Thyroid gland (tissue), 4 donors: Measurements from ENCODE around the gene ABCC5.

Source experiments
- POLR2A ChIP-seq, 2 donors: fragments of 450-650 bp; IDR thresholded peaks; one replicate each; pipeline ENCODE4 v1.6.1; 2017; ENCODE audit warnings: antibody characterized with exemption in 2 of 2, mild to moderate bottlenecking in 2 of 2, moderate library complexity in 1 of 2
- TF ChIP-seq, protein P1 (sequence below), 6 experiments: fragments of 200-600 bp in 3 of 6; fragments of 450-650 bp in 3 of 6; sonication (generic) in 3 of 6; IDR thresholded peaks; one replicate each; pipeline ENCODE4 v1.5.1; 2016 to 2019; ENCODE audit warnings: antibody characterized with exemption in 6 of 6, mild to moderate bottlenecking in 2 of 6, inconsistent platforms in 1 of 6, moderate library complexity in 1 of 6

DNA sequence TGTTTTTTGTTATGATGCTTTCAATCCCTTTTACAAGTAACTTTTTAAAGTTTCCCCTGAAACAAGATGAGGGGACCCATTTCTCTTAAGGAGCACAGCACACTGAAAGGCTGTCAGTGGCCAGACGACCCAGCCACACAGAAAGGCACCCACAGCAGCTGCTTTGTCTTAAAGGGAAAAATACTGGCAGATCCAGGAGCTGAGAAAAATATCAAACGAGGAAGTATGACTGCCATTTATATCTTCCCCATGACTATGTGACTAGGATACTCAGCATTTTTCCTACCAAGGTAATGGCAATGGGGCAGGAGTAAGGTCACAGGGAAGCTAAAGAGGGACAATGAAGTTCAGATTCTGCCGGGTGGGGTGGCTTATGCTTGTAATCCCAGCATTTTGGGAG lies 15.9 kb downstream of the ABCC5 start:
- TF ChIP-seq, protein P1, sequence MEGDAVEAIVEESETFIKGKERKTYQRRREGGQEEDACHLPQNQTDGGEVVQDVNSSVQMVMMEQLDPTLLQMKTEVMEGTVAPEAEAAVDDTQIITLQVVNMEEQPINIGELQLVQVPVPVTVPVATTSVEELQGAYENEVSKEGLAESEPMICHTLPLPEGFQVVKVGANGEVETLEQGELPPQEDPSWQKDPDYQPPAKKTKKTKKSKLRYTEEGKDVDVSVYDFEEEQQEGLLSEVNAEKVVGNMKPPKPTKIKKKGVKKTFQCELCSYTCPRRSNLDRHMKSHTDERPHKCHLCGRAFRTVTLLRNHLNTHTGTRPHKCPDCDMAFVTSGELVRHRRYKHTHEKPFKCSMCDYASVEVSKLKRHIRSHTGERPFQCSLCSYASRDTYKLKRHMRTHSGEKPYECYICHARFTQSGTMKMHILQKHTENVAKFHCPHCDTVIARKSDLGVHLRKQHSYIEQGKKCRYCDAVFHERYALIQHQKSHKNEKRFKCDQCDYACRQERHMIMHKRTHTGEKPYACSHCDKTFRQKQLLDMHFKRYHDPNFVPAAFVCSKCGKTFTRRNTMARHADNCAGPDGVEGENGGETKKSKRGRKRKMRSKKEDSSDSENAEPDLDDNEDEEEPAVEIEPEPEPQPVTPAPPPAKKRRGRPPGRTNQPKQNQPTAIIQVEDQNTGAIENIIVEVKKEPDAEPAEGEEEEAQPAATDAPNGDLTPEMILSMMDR (IDR thresholded peaks at IDR 0.05): no peak
- no peak for TF ChIP-seq POLR2A (IDR thresholded peaks at IDR 0.05)
